ENCODE measurements around the gene BMPR1B.

DNA sequence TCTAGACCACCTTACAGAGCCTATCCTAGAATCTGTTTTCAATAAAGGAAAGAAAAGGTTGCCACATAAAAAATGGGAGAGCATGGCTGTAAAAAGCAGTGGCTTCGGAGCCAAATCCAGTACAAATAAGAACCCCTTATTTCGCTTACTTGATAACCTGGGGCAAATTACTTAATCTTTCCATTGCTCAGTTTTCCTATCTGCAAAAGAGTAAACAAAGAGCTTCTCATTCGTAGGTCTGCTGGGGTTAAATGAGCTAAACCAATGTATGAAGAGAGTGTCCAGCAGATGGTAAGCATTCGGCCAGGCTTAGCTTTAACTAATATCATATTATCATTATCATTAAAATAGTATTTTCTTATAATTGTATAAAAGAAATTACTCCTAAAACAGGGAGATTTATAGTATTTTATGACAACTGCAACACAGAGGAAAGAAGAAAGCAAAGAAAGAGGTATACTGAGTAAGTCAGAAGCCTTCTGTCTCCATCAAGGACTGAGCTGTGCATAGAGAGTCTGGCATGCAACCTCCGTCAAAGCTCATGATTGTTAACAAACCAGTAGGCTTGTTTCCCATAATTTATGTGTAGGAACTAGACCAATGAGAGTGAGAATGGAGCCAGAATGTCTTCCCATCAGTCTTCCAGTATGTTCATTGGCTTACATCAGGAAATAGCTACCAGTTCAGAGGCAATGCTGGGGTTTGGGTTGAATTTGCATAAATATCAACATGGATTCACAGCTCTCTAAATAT is 426.1 kb downstream of the BMPR1B start:
- TF ChIP-seq, protein P1, sequence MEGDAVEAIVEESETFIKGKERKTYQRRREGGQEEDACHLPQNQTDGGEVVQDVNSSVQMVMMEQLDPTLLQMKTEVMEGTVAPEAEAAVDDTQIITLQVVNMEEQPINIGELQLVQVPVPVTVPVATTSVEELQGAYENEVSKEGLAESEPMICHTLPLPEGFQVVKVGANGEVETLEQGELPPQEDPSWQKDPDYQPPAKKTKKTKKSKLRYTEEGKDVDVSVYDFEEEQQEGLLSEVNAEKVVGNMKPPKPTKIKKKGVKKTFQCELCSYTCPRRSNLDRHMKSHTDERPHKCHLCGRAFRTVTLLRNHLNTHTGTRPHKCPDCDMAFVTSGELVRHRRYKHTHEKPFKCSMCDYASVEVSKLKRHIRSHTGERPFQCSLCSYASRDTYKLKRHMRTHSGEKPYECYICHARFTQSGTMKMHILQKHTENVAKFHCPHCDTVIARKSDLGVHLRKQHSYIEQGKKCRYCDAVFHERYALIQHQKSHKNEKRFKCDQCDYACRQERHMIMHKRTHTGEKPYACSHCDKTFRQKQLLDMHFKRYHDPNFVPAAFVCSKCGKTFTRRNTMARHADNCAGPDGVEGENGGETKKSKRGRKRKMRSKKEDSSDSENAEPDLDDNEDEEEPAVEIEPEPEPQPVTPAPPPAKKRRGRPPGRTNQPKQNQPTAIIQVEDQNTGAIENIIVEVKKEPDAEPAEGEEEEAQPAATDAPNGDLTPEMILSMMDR (conservative IDR thresholded peaks at IDR 0.05; ENCODE audit: low read depth, low read length) = no peak
- TF ChIP-seq EZH2phosphoT487 (IDR thresholded peaks at IDR 0.05; ENCODE audit: borderline replicate concordance, low read length) (no peak), EZH2 (IDR thresholded peaks at IDR 0.05; ENCODE audit: low read length, unreplicated experiment) (no peak)

All from PC-3 (cell line).